SU-DHL-6 (cell line): ENCODE measurements around the gene DBN1.

Source experiments
- H2AFZ ChIP-seq: fragments of 200-600 bp; sonication (generic); 2 replicates; pipeline ENCODE4 v1.6.1; 2014; ENCODE audit warnings: low read depth, mild to moderate bottlenecking, moderate library complexity, mixed read lengths, antibody characterized with exemption, low read length; ENCODE audit not compliant: severe bottlenecking
- H3F3A ChIP-seq: fragments of 200-600 bp; shearing (Covaris generic); 2 replicates; pipeline ENCODE4 v1.6.0; 2016; ENCODE audit warnings: antibody characterized with exemption, mild to moderate bottlenecking; ENCODE audit not compliant: insufficient read depth
- H3K27ac ChIP-seq: fragments of 200-600 bp; sonication (generic); 2 replicates; pipeline ENCODE4 v1.5.1; 2016; ENCODE audit warnings: low read depth, mild to moderate bottlenecking, low read length, moderate library complexity, mixed read lengths
- H3K27me3 ChIP-seq: fragments of 200-600 bp; sonication (generic), shearing (Covaris generic); 2 replicates; pipeline ENCODE4 v1.6.0; 2014; ENCODE audit warnings: mild to moderate bottlenecking, low read length
- H3K36me3 ChIP-seq: fragments of 200-600 bp; sonication (generic); 2 replicates; pipeline ENCODE4 v1.6.1; 2014; ENCODE audit warnings: mild to moderate bottlenecking, low read length, mixed read lengths
- H3K4me2 ChIP-seq: fragments of 300-600, 200-600 bp; shearing (Covaris generic), sonication (generic); 2 replicates; pipeline ENCODE4 v1.6.0; 2014; ENCODE audit warnings: low read length, low read depth, mild to moderate bottlenecking; ENCODE audit not compliant: poor library complexity, severe bottlenecking
- H3K4me3 ChIP-seq: fragments of 200-600 bp; sonication (generic); 2 replicates; pipeline ENCODE4 v1.5.1; 2014; ENCODE audit warnings: antibody characterized with exemption, low read length, mild to moderate bottlenecking, mixed read lengths; ENCODE audit not compliant: insufficient read depth, poor library complexity, severe bottlenecking
- H3K79me2 ChIP-seq: fragments of 200-600 bp; sonication (generic); 2 replicates; pipeline ENCODE4 v1.6.1; 2014; ENCODE audit warnings: mild to moderate bottlenecking, low read length, moderate library complexity; ENCODE audit not compliant: insufficient read depth
- H3K9ac ChIP-seq: fragments of 200-600 bp; sonication (generic); 2 replicates; pipeline ENCODE4 v1.7.0; 2014; ENCODE audit warnings: mild to moderate bottlenecking, low read length
- H3K9me2 ChIP-seq: fragments of 200-600 bp; sonication (generic); replicated peaks from 2 replicates; pipeline ENCODE4 v1.6.1; 2014; ENCODE audit warnings: low read length; ENCODE audit not compliant: insufficient read depth
- H3K9me3 ChIP-seq: fragments of 200-600 bp; sonication (generic); 2 replicates; pipeline ENCODE4 v1.6.1; 2014; ENCODE audit warnings: low read length, mixed read lengths; ENCODE audit not compliant: insufficient read depth
- H4K20me1 ChIP-seq: fragments of 200-600 bp; sonication (generic); 2 replicates; pipeline ENCODE4 v1.6.1; 2014; ENCODE audit warnings: low read depth, mild to moderate bottlenecking, antibody characterized with exemption, low read length, moderate library complexity, mixed read lengths
- EZH2phosphoT487 ChIP-seq: fragments of 200-600 bp; sonication (generic), shearing (Covaris generic); conservative IDR thresholded peaks from 2 replicates; pipeline ENCODE4 v1.6.1; 2018; ENCODE audit warnings: mild to moderate bottlenecking, antibody characterized with exemption, low read length, moderate library complexity, mixed read lengths
- TF ChIP-seq, protein P1 (sequence below): fragments of 200-600 bp; sonication (generic); IDR thresholded peaks from one replicate; pipeline ENCODE4 v1.5.1; 2017; ENCODE audit warnings: antibody characterized with exemption, mild to moderate bottlenecking, low read length, moderate library complexity; ENCODE audit not compliant: insufficient read depth, poor library complexity, severe bottlenecking

The DBN1 gene

GRCh38 chr5:177514541-177514940 lies 41.1 kb upstream of the DBN1 start:
- H3K27ac ChIP-seq = no peak overlapping the region
- TF ChIP-seq EZH2phosphoT487 = no peak
- TF ChIP-seq, protein P1, sequence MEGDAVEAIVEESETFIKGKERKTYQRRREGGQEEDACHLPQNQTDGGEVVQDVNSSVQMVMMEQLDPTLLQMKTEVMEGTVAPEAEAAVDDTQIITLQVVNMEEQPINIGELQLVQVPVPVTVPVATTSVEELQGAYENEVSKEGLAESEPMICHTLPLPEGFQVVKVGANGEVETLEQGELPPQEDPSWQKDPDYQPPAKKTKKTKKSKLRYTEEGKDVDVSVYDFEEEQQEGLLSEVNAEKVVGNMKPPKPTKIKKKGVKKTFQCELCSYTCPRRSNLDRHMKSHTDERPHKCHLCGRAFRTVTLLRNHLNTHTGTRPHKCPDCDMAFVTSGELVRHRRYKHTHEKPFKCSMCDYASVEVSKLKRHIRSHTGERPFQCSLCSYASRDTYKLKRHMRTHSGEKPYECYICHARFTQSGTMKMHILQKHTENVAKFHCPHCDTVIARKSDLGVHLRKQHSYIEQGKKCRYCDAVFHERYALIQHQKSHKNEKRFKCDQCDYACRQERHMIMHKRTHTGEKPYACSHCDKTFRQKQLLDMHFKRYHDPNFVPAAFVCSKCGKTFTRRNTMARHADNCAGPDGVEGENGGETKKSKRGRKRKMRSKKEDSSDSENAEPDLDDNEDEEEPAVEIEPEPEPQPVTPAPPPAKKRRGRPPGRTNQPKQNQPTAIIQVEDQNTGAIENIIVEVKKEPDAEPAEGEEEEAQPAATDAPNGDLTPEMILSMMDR = no peak
- no peaks in the 10 kb centered on the region for H4K20me1 ChIP-seq
- H3F3A ChIP-seq = peaks cover 19% of the 10 kb centered on the region
- H3K4me2 ChIP-seq = no peak overlapping the region
- H3K9me2 ChIP-seq = no peaks in the 10 kb centered on the region
- no peaks in the 10 kb centered on the region for H3K9me3 ChIP-seq
- 0 out of 2 replicates have a peak, but pooled peaks cover 5% of the 10 kb centered on the region for H3K36me3 ChIP-seq
- no peak overlapping the region for H2AFZ ChIP-seq
- no peak overlapping the region for H3K4me3 ChIP-seq
- no peak overlapping the region for H3K9ac ChIP-seq
- H3K27me3 ChIP-seq = no peaks in the 10 kb centered on the region
- peaks cover 23% of the 10 kb centered on the region for H3K79me2 ChIP-seq

DNA sequence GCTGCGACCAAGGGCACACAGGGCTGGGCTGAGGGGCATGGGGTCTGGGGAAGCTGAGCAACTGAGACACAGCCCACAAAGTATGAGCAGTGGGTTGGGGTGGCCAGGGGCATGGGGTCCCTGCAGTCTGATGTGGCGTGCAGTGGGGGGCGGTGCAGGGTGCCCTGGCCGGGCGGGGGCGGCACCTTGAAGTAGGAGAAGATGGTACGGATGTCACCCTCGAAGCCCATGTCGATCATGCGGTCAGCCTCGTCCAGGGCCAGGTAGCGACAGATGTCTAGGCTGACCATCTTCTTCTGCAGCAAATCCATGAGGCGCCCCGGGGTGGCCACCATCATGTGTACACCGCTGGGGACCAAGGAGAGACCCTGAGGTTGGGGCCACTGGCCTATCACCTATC lies 40.1 kb upstream of the DBN1 start:
- Histone ChIP-seq H3K36me3 (0 out of 2 replicates have a peak, but pooled peaks cover 5% of the 10 kb centered on the region), H3K79me2 (peaks cover 30% of the 10 kb centered on the region), H3K4me3 (no peak overlapping the region), H3K4me2 (no peak overlapping the region), H3K9me3 (no peaks in the 10 kb centered on the region), H3K27me3 (no peaks in the 10 kb centered on the region), H3K27ac (no peak overlapping the region), H3F3A (peaks cover 24% of the 10 kb centered on the region), H4K20me1 (no peaks in the 10 kb centered on the region), H2AFZ (no peak overlapping the region), H3K9ac (no peak overlapping the region), H3K9me2 (no peaks in the 10 kb centered on the region)
- no peak for TF ChIP-seq EZH2phosphoT487
- TF ChIP-seq, protein P1 = no peak

DNA sequence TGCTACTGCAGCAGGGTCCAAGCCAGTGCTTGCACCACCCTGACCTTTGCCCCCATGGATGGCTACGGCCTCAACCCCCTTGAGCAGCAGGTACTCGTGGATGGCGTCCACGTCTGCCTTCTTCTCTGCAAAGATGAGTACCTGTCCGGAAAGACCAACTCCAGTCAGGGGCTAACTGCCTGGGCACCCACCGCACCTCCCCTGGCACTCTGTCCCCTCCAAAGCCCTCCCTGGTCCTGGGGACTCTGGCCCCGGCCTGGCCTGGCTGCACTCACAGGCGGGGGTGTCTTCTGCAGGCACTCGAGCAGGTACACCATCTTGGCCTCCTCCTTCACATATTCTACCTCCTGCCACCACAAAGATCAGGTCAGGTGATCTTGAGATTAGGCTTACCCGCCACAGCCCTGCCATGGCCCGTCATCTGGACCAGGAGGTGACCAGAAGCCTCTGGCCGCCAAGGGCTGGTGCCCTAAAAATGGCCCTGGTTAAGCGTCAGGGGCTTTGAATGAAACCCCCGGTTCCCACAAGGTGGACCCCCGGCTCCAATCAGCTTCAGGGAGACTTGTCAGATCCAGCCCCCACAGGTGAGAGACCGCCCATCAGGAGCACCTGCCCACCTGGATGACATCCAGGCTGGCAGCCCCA lies 39.4 kb upstream of the DBN1 start:
- no peak overlapping the region for H2AFZ ChIP-seq
- H3K9me2 ChIP-seq = no peaks in the 10 kb centered on the region
- no peak overlapping the region for H3K4me2 ChIP-seq
- H4K20me1 ChIP-seq = no peaks in the 10 kb centered on the region
- TF ChIP-seq, protein P1 = no peak
- no peak for TF ChIP-seq EZH2phosphoT487
- H3K9me3 ChIP-seq = no peaks in the 10 kb centered on the region
- no peak overlapping the region for H3K9ac ChIP-seq
- no peak overlapping the region for H3K27ac ChIP-seq
- H3F3A ChIP-seq = peaks cover 24% of the 10 kb centered on the region
- peaks cover 5% of the 10 kb centered on the region; the same call in 1 of the 2 replicates for H3K36me3 ChIP-seq
- H3K79me2 ChIP-seq = peaks cover 36% of the 10 kb centered on the region
- no peaks in the 10 kb centered on the region for H3K27me3 ChIP-seq
- no peak overlapping the region for H3K4me3 ChIP-seq
